ENCODE results near the gene SLC25A34.

- TF ChIP-seq POLR2A (IDR thresholded peaks at IDR 0.05) (no peak), POLR2AphosphoS5 (IDR thresholded peaks at IDR 0.05) (no peak)
Observed at GRCh38 chr1:15727424-15727823, 8.6 kb upstream of the SLC25A34 start.

Data from suprapubic skin (tissue), 4 donors.